WTC11 (cell line): Measurements from ENCODE around the gene PRPF40B. TPM values are rescaled to one million over a fixed set of nuclear protein-coding genes. Genes with fewer than 3 reads are reported as not detected.

Source experiments
- ATAC-seq: fragments of 200-7000 bp; cut with Tn5 transposase; 2 replicates; pipeline ENCODE4 v1.10.0; 2021; ENCODE audit warnings: mild to moderate bottlenecking, moderate library complexity
- CTCF ChIA-PET: fragments of 300-600 bp; sonication (Branson Sonifier 250); formaldehyde crosslinking; loops from one replicate; lab custom pipeline; 2021; ENCODE audit warnings: antibody characterized with exemption; lab: Charles Lee
- POLR2A ChIA-PET: fragments of 350-600 bp; sonication (Branson Sonifier 250); formaldehyde crosslinking; loops from one replicate; lab custom pipeline; 2021; ENCODE audit warnings: antibody characterized with exemption; lab: Charles Lee
- DNase-seq: peaks from one replicate; pipeline ENCODE4 v3.0.0; 2021; ENCODE audit warnings: low spot score
- H3K27ac Mint-ChIP-seq: 2 replicates; pipeline ENCODE4 v1.8.0; 2021; ENCODE audit warnings: mixed read lengths
- H3K27me3 Mint-ChIP-seq: 2 replicates; pipeline ENCODE4 v1.8.0; 2021; ENCODE audit warnings: low read depth, mild to moderate bottlenecking, moderate library complexity, mixed read lengths
- H3K36me3 Mint-ChIP-seq: 2 replicates; pipeline ENCODE4 v1.8.0; 2021; ENCODE audit warnings: mixed read lengths
- H3K4me1 Mint-ChIP-seq: 2 replicates; pipeline ENCODE4 v1.8.0; 2022; ENCODE audit warnings: mixed read lengths
- H3K4me3 Mint-ChIP-seq: 2 replicates; pipeline ENCODE4 v1.8.0; 2021; ENCODE audit warnings: mild to moderate bottlenecking, moderate library complexity, mixed read lengths
- H3K9me3 Mint-ChIP-seq: 2 replicates; pipeline ENCODE4 v1.8.0; 2021; ENCODE audit warnings: mixed read lengths
- CREB1 ChIP-seq: sonication (generic); formaldehyde crosslinking; IDR thresholded peaks from 2 replicates; pipeline ENCODE4 v1.8.0; 2023; ENCODE audit warnings: mild to moderate bottlenecking, missing genetic modification reagents
- ELF4 ChIP-seq: sonication (generic); formaldehyde crosslinking; IDR thresholded peaks from 2 replicates; pipeline ENCODE4 v1.8.1; 2022; ENCODE audit warnings: low read depth, mild to moderate bottlenecking, moderate library complexity, missing genetic modification reagents
- ESRRA ChIP-seq: sonication (generic); formaldehyde crosslinking; IDR thresholded peaks from 2 replicates; pipeline ENCODE4 v1.8.1; 2022; ENCODE audit warnings: mild to moderate bottlenecking, missing genetic modification reagents, borderline replicate concordance
- ETV6 ChIP-seq: sonication (generic); formaldehyde crosslinking; IDR thresholded peaks from 2 replicates; pipeline ENCODE4 v1.8.1; 2022; ENCODE audit warnings: mild to moderate bottlenecking, missing genetic modification reagents
- IRF2 ChIP-seq: sonication (generic); formaldehyde crosslinking; IDR thresholded peaks from 2 replicates; pipeline ENCODE4 v1.8.0; 2022; ENCODE audit warnings: low read depth, missing genetic modification reagents, borderline replicate concordance
- NR2C2 ChIP-seq: sonication (generic); formaldehyde crosslinking; IDR thresholded peaks from 2 replicates; pipeline ENCODE4 v1.8.0; 2022; ENCODE audit warnings: mild to moderate bottlenecking, missing genetic modification reagents
- TCF7 ChIP-seq: sonication (generic); formaldehyde crosslinking; IDR thresholded peaks from 2 replicates; pipeline ENCODE4 v1.8.0; 2022; ENCODE audit warnings: mild to moderate bottlenecking, low read depth, missing genetic modification reagents, moderate library complexity
- TEAD4 ChIP-seq: sonication (generic); formaldehyde crosslinking; IDR thresholded peaks from 2 replicates; pipeline ENCODE4 v1.8.0; 2022; ENCODE audit warnings: mild to moderate bottlenecking, missing genetic modification reagents
- TP53 ChIP-seq: sonication (generic); formaldehyde crosslinking; IDR thresholded peaks from 2 replicates; pipeline ENCODE4 v1.8.1; 2023; ENCODE audit warnings: mild to moderate bottlenecking, missing genetic modification reagents
- ZNF317 ChIP-seq: sonication (generic); formaldehyde crosslinking; IDR thresholded peaks from 2 replicates; pipeline ENCODE4 v1.8.1; 2023; ENCODE audit warnings: low read depth, mild to moderate bottlenecking, moderate library complexity, missing genetic modification reagents, borderline replicate concordance
- ZNF396 ChIP-seq: fragments of 250-450 bp; sonication (Bioruptor Pico); IDR thresholded peaks from 2 replicates; pipeline ENCODE4 v1.8.0; 2021; ENCODE audit warnings: mild to moderate bottlenecking, moderate library complexity, borderline replicate concordance
- ZNF416 ChIP-seq: fragments of 250-450 bp; sonication (Bioruptor Pico); IDR thresholded peaks from 2 replicates; pipeline ENCODE4 v1.9.0; 2021; ENCODE audit warnings: mild to moderate bottlenecking, inconsistent platforms
- total RNA-seq: library from RNA; stranded (reverse); gene quantifications from 3 replicates; pipeline ENCODE4 v1.2.3, GENCODE V29; 2021
- TF ChIP-seq, protein P1 (sequence below): sonication (generic); formaldehyde crosslinking; IDR thresholded peaks from 2 replicates; pipeline ENCODE4 v1.8.0; 2022; ENCODE audit warnings: mild to moderate bottlenecking, missing genetic modification reagents
- TF ChIP-seq, protein P2 (sequence below): sonication (generic); formaldehyde crosslinking; IDR thresholded peaks from 2 replicates; pipeline ENCODE4 v1.8.0; 2022; ENCODE audit warnings: missing genetic modification reagents
- TF ChIP-seq, protein P3 (sequence below): sonication (generic); formaldehyde crosslinking; IDR thresholded peaks from 2 replicates; pipeline ENCODE4 v1.8.1; 2023; ENCODE audit warnings: mild to moderate bottlenecking, missing genetic modification reagents, moderate library complexity
- TF ChIP-seq, protein P4 (sequence below): fragments of 250-450 bp; sonication (Bioruptor Pico); IDR thresholded peaks from 2 replicates; pipeline ENCODE4 v1.9.0; 2021; ENCODE audit warnings: mild to moderate bottlenecking, borderline replicate concordance
- TF ChIP-seq, protein P5 (sequence below): fragments of 200-600 bp; IDR thresholded peaks from 2 replicates; pipeline ENCODE4 v1.8.0; 2022; ENCODE audit warnings: antibody characterized with exemption

PRPF40B gene
- total RNA-seq, 1 experiment from 2014 or later: 46.0 TPM

DNA sequence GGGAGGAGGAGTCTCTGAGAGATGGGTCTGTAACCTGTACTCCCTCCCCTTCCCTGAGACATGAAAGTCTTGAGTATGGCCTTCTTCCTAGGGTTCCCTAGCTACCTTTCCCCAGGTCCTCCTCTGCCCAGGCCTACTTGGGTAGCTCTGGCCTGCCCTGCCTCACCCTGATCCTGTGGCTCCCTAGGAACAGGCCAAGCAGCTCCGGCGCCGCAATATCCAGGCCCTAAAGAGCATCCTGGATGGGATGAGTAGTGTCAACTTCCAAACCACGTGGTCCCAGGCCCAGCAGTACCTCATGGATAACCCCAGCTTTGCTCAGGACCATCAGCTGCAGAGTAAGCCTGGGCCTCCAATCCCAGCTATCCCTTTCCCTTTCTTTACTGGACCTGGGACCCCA lies 12.3 kb downstream of the PRPF40B start:
- Mint-ChIP-seq H3K4me1 (peaks cover 21% of the 10 kb centered on the region), H3K36me3 (peaks cover 38% of the 10 kb centered on the region), H3K4me3 (no peak overlapping the region), H3K27me3 (no peaks in the 10 kb centered on the region), H3K9me3 (no peaks in the 10 kb centered on the region), H3K27ac (no peak overlapping the region)
- ATAC-seq (no peak), DNase-seq (no peak)
- CTCF ChIA-PET: interaction anchor here (1.0 to 7.5 kb wide), 6 partner anchors 8 to 106 kb away, joined by 3 to 74 read pairs (median 15); partner anchors contain the start of genes PRPF40B and TMBIM6
- POLR2A ChIA-PET: no interaction called here
- TF ChIP-seq ETV6 (CRISPR knock-in tag) (no peak), ZNF317 (CRISPR knock-in tag) (no peak), CREB1 (CRISPR knock-in tag) (no peak), ZNF396 (no peak), TP53 (CRISPR knock-in tag) (no peak), ESRRA (no peak), TCF7 (CRISPR knock-in tag) (no peak), IRF2 (CRISPR knock-in tag) (no peak), ZNF416 (CRISPR knock-in tag) (no peak), TEAD4 (CRISPR knock-in tag) (no peak), ELF4 (CRISPR knock-in tag) (no peak), NR2C2 (CRISPR knock-in tag) (no peak)
- TF ChIP-seq, protein P1, sequence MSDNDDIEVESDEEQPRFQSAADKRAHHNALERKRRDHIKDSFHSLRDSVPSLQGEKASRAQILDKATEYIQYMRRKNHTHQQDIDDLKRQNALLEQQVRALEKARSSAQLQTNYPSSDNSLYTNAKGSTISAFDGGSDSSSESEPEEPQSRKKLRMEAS (CRISPR knock-in tag): no peak
- TF ChIP-seq, protein P2, sequence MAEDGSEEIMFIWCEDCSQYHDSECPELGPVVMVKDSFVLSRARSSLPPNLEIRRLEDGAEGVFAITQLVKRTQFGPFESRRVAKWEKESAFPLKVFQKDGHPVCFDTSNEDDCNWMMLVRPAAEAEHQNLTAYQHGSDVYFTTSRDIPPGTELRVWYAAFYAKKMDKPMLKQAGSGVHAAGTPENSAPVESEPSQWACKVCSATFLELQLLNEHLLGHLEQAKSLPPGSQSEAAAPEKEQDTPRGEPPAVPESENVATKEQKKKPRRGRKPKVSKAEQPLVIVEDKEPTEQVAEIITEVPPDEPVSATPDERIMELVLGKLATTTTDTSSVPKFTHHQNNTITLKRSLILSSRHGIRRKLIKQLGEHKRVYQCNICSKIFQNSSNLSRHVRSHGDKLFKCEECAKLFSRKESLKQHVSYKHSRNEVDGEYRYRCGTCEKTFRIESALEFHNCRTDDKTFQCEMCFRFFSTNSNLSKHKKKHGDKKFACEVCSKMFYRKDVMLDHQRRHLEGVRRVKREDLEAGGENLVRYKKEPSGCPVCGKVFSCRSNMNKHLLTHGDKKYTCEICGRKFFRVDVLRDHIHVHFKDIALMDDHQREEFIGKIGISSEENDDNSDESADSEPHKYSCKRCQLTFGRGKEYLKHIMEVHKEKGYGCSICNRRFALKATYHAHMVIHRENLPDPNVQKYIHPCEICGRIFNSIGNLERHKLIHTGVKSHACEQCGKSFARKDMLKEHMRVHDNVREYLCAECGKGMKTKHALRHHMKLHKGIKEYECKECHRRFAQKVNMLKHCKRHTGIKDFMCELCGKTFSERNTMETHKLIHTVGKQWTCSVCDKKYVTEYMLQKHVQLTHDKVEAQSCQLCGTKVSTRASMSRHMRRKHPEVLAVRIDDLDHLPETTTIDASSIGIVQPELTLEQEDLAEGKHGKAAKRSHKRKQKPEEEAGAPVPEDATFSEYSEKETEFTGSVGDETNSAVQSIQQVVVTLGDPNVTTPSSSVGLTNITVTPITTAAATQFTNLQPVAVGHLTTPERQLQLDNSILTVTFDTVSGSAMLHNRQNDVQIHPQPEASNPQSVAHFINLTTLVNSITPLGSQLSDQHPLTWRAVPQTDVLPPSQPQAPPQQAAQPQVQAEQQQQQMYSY (CRISPR knock-in tag): no peak
- TF ChIP-seq, protein P3, sequence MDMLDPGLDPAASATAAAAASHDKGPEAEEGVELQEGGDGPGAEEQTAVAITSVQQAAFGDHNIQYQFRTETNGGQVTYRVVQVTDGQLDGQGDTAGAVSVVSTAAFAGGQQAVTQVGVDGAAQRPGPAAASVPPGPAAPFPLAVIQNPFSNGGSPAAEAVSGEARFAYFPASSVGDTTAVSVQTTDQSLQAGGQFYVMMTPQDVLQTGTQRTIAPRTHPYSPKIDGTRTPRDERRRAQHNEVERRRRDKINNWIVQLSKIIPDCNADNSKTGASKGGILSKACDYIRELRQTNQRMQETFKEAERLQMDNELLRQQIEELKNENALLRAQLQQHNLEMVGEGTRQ (CRISPR knock-in tag): no peak
- TF ChIP-seq, protein P4, sequence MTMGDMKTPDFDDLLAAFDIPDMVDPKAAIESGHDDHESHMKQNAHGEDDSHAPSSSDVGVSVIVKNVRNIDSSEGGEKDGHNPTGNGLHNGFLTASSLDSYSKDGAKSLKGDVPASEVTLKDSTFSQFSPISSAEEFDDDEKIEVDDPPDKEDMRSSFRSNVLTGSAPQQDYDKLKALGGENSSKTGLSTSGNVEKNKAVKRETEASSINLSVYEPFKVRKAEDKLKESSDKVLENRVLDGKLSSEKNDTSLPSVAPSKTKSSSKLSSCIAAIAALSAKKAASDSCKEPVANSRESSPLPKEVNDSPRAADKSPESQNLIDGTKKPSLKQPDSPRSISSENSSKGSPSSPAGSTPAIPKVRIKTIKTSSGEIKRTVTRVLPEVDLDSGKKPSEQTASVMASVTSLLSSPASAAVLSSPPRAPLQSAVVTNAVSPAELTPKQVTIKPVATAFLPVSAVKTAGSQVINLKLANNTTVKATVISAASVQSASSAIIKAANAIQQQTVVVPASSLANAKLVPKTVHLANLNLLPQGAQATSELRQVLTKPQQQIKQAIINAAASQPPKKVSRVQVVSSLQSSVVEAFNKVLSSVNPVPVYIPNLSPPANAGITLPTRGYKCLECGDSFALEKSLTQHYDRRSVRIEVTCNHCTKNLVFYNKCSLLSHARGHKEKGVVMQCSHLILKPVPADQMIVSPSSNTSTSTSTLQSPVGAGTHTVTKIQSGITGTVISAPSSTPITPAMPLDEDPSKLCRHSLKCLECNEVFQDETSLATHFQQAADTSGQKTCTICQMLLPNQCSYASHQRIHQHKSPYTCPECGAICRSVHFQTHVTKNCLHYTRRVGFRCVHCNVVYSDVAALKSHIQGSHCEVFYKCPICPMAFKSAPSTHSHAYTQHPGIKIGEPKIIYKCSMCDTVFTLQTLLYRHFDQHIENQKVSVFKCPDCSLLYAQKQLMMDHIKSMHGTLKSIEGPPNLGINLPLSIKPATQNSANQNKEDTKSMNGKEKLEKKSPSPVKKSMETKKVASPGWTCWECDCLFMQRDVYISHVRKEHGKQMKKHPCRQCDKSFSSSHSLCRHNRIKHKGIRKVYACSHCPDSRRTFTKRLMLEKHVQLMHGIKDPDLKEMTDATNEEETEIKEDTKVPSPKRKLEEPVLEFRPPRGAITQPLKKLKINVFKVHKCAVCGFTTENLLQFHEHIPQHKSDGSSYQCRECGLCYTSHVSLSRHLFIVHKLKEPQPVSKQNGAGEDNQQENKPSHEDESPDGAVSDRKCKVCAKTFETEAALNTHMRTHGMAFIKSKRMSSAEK (CRISPR knock-in tag): no peak
- TF ChIP-seq, protein P5, sequence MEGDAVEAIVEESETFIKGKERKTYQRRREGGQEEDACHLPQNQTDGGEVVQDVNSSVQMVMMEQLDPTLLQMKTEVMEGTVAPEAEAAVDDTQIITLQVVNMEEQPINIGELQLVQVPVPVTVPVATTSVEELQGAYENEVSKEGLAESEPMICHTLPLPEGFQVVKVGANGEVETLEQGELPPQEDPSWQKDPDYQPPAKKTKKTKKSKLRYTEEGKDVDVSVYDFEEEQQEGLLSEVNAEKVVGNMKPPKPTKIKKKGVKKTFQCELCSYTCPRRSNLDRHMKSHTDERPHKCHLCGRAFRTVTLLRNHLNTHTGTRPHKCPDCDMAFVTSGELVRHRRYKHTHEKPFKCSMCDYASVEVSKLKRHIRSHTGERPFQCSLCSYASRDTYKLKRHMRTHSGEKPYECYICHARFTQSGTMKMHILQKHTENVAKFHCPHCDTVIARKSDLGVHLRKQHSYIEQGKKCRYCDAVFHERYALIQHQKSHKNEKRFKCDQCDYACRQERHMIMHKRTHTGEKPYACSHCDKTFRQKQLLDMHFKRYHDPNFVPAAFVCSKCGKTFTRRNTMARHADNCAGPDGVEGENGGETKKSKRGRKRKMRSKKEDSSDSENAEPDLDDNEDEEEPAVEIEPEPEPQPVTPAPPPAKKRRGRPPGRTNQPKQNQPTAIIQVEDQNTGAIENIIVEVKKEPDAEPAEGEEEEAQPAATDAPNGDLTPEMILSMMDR: no peak
